ENCODE data around the gene OR1K1. TPM values are rescaled to one million over a fixed set of nuclear protein-coding genes. Genes with fewer than 3 reads are reported as not detected.

The OR1K1 gene
- total and polyA plus RNA-seq, 9 of the 15 experiments (the other 6 are each of a cell fraction or from before 2014, with no cell fraction given), result not detected

- TF ChIP-seq ZBTB49 (CRISPR knock-in tag; IDR thresholded peaks at IDR 0.05; ENCODE audit: borderline replicate concordance), result no peak
- TF ChIP-seq POLR3A (IDR thresholded peaks at IDR 0.05; ENCODE audit: borderline replicate concordance, extremely low read depth, insufficient read depth, insufficient read length), result no peak
Observed at GRCh38 chr9:122786338-122786737, 13.6 kb upstream of the OR1K1 start (continued).

GRCh38 chr9:122788831-122789230, 11.1 kb upstream of the OR1K1 start, which contains the start of gene OR5C1:
OR5C1 (plus strand) TSS chr9:122788933; CDS start chr9:122788933, 0 bp downstream.
- 0% methylated on average over 12 of the region's 12 CpGs for WGBS (ENCODE audit: insufficient coverage, low coverage, missing lambda C conversion rate)
- BruUV-seq (replicated peaks), result no TSS peak
- no peaks in the 10 kb centered on the region for H3K9me1 ChIP-seq (ENCODE audit: control insufficient read depth, insufficient read depth, low read length)
- no peak within 1 kb of the TSS for H2AFZ ChIP-seq (ENCODE audit: low read depth, low read length)
- ATAC-seq, result no peak
- H4K20me1 ChIP-seq (replicated peaks; ENCODE audit: control insufficient read depth, insufficient read depth, low read length), result no peaks in the 10 kb centered on the region
- H3K9ac ChIP-seq (ENCODE audit: insufficient read depth in 1 of 2, low read depth in 2 of 2, low read length in 2 of 2), result no peak within 1 kb of the TSS
- no peaks in the 10 kb centered on the region; a peak in 1 of 5 replicates for H3K4me1 ChIP-seq (replicated peaks in 1 of 2; ENCODE audit: control insufficient read depth in 2 of 2, insufficient read depth in 2 of 2, low read length in 2 of 2)
- POLR2A ChIA-PET, result no interaction called here
- CTCF ChIA-PET (ENCODE audit: low intra/inter-chr PET ratio), result no interaction called here
- H3K27ac ChIP-seq (ENCODE audit: extremely low read depth, low read depth, low read length), result no peak within 1 kb of the TSS
- peaks cover 26 to 30% of the 10 kb centered on the region in 2 experiments for H3K27me3 ChIP-seq (ENCODE audit: control insufficient read depth in 2 of 2, insufficient read depth in 2 of 2, low read length in 2 of 2)
- no peaks in the 10 kb centered on the region for H3K79me2 ChIP-seq (ENCODE audit: control insufficient read depth, insufficient read depth, low read length)
- in situ Hi-C loops (cut with MboI), result no loop called here
- no peak within 1 kb of the TSS for H3K4me2 ChIP-seq (ENCODE audit: insufficient read depth, low read length)
- H3K36me3 ChIP-seq (ENCODE audit: control insufficient read depth, insufficient read depth, low read length), result no peaks in the 10 kb centered on the region
- H3K9me3 ChIP-seq (replicated peaks; ENCODE audit: control insufficient read depth, insufficient read depth, low read depth, low read length), result no peaks in the 10 kb centered on the region
- no peak for FAIRE-seq
- DNase-seq (ENCODE audit: extremely low read depth in 1 of 4, low spot score in 3 of 4), result no peak
- no peak within 1 kb of the TSS for H3K4me3 ChIP-seq
- intact Hi-C loops (cut with micrococcal nuclease), result no loop called here
- TF ChIP-seq AFF4 (CRISPR knock-in tag; IDR thresholded peaks at IDR 0.05), result no peak
- no peak for TF ChIP-seq RBM39 (optimal IDR thresholded peaks at IDR 0.05; ENCODE audit: low read depth, low read length)
- TF ChIP-seq RBM34 (IDR thresholded peaks at IDR 0.05; ENCODE audit: borderline replicate concordance, insufficient read depth, low read length), result no peak
- no peak for TF ChIP-seq MAFG (tag; conservative IDR thresholded peaks at IDR 0.05)
- no peak for TF ChIP-seq CAMTA2 (CRISPR knock-in tag; conservative IDR thresholded peaks at IDR 0.05)
- TF ChIP-seq ZNF695 (CRISPR knock-in tag; IDR thresholded peaks at IDR 0.05), result no peak
- no peak for TF ChIP-seq SREBF2 (CRISPR knock-in tag; IDR thresholded peaks at IDR 0.05)
- TF ChIP-seq ZNF395 (CRISPR knock-in tag; IDR thresholded peaks at IDR 0.05), result no peak
- TF ChIP-seq ETS2 (tag; IDR thresholded peaks at IDR 0.05; ENCODE audit: borderline replicate concordance, poor library complexity, severe bottlenecking), result no peak
- no peak for TF ChIP-seq ZNF384 (IDR thresholded peaks at IDR 0.05; ENCODE audit: low read depth, low read length)
- TF ChIP-seq PTTG1 (tag; IDR thresholded peaks at IDR 0.05; ENCODE audit: low read depth), result no peak
- TF ChIP-seq TRIM24 (IDR thresholded peaks at IDR 0.05), result no peak
- TF ChIP-seq TCF3 (CRISPR knock-in tag; IDR thresholded peaks at IDR 0.05), result no peak
